Duodenal mucosa (tissue), 2 donors: ENCODE data around the gene CD59.
A peak's percentile ranks its signal among the peaks of the same experiment; 100 is the strongest.

Experiments
- H3K27ac ChIP-seq: one replicate; pipeline ENCODE4 v1.7.0; 2013; ENCODE audit warnings: low read depth, low read length
- H3K27me3 ChIP-seq, 2 donors: one replicate each; pipeline ENCODE4 v1.7.0; 2013; ENCODE audit warnings: low read length in 2 of 2, control low read depth in 1 of 2; ENCODE audit not compliant: insufficient read depth in 2 of 2, control insufficient read depth in 1 of 2
- H3K36me3 ChIP-seq, 2 donors: one replicate each; pipeline ENCODE4 v1.7.0; 2013; ENCODE audit warnings: low read length in 2 of 2, control low read depth in 1 of 2; ENCODE audit not compliant: insufficient read depth in 2 of 2, control insufficient read depth in 1 of 2
- H3K4me1 ChIP-seq, 2 donors: one replicate each; pipeline ENCODE4 v1.7.0; 2013; ENCODE audit warnings: low read length in 2 of 2, control low read depth in 1 of 2; ENCODE audit not compliant: insufficient read depth in 2 of 2, control insufficient read depth in 1 of 2
- H3K4me3 ChIP-seq, 2 donors: one replicate each; pipeline ENCODE4 v1.7.0; 2013; ENCODE audit warnings: low read length in 2 of 2, low read depth in 1 of 2
- H3K9ac ChIP-seq, 2 donors: one replicate each; pipeline ENCODE4 v1.7.0; 2013; ENCODE audit warnings: low read length in 2 of 2, low read depth in 1 of 2
- H3K9me3 ChIP-seq, 2 donors: one replicate each; pipeline ENCODE4 v1.7.0; 2013; ENCODE audit warnings: low read length in 2 of 2, control low read depth in 1 of 2; ENCODE audit not compliant: control insufficient read depth in 1 of 2

The CD59 gene

GRCh38 chr11:33773404-33773986 lies 37.3 kb upstream of the CD59 start:
- no peaks in the 10 kb centered on the region for H3K9me3 ChIP-seq
- peaks cover 8 to 12% of the 10 kb centered on the region in 2 donors for H3K36me3 ChIP-seq
- peak overlapping the region; percentile 79 to 85 for H3K9ac ChIP-seq
- H3K27me3 ChIP-seq, result peaks cover 13 to 18% of the 10 kb centered on the region in 2 donors
- peaks cover 18 to 21% of the 10 kb centered on the region in 2 donors for H3K4me1 ChIP-seq
- H3K27ac ChIP-seq, result peak overlapping the region; percentile 62
- peak overlapping the region; percentile 89 to 93 for H3K4me3 ChIP-seq

GRCh38 chr11:33772870-33773269 lies 36.6 kb upstream of the CD59 start:
- Histone ChIP-seq H3K9ac (no peak overlapping the region), H3K4me1 (peaks cover 18 to 21% of the 10 kb centered on the region in 2 donors), H3K27ac (no peak overlapping the region), H3K36me3 (peaks cover 14 to 18% of the 10 kb centered on the region in 2 donors), H3K9me3 (no peaks in the 10 kb centered on the region), H3K4me3 (peak overlapping the region in 1 of 2 donors; percentile 93), H3K27me3 (peaks cover 7 to 13% of the 10 kb centered on the region in 2 donors)

- Histone ChIP-seq H3K27me3 (peaks cover 4 to 13% of the 10 kb centered on the region in 2 donors), H3K9ac (no peak overlapping the region), H3K4me3 (no peak overlapping the region), H3K9me3 (no peaks in the 10 kb centered on the region), H3K27ac (no peak overlapping the region), H3K36me3 (peaks cover 19 to 23% of the 10 kb centered on the region in 2 donors), H3K4me1 (peaks cover 18 to 21% of the 10 kb centered on the region in 2 donors)
Observed at GRCh38 chr11:33772300-33772699, 36.1 kb upstream of the CD59 start.

- no peak overlapping the region for H3K4me3 ChIP-seq
- H3K9me3 ChIP-seq, result no peaks in the 10 kb centered on the region
- peaks cover 22 to 40% of the 10 kb centered on the region in 2 donors for H3K36me3 ChIP-seq
- H3K27ac ChIP-seq, result no peak overlapping the region
- no peak overlapping the region for H3K9ac ChIP-seq
- H3K27me3 ChIP-seq, result peaks cover 2 to 5% of the 10 kb centered on the region in 2 donors
- peaks cover 15 to 18% of the 10 kb centered on the region in 2 donors for H3K4me1 ChIP-seq
Observed at GRCh38 chr11:33770236-33770635, 34.0 kb upstream of the CD59 start.

- Histone ChIP-seq H3K9me3 (no peaks in the 10 kb centered on the region), H3K9ac (no peak overlapping the region), H3K4me3 (no peak overlapping the region), H3K4me1 (peaks cover 11 to 13% of the 10 kb centered on the region in 2 donors), H3K36me3 (peaks cover 22 to 46% of the 10 kb centered on the region in 2 donors), H3K27ac (no peak overlapping the region), H3K27me3 (no peaks in the 10 kb centered on the region)
Observed at GRCh38 chr11:33769542-33769941, 33.3 kb upstream of the CD59 start.

- Histone ChIP-seq H3K4me1 (peaks cover 0 to 4% of the 10 kb centered on the region in 2 donors), H3K9me3 (no peaks in the 10 kb centered on the region), H3K27ac (no peak overlapping the region), H3K9ac (no peak overlapping the region), H3K4me3 (no peak overlapping the region), H3K27me3 (no peaks in the 10 kb centered on the region), H3K36me3 (peaks cover 26 to 56% of the 10 kb centered on the region in 2 donors)
Observed at GRCh38 chr11:33767624-33768023, 31.4 kb upstream of the CD59 start.

GRCh38 chr11:33766085-33766484 lies 29.9 kb upstream of the CD59 start:
- peaks cover 29 to 59% of the 10 kb centered on the region in 2 donors for H3K36me3 ChIP-seq
- no peaks in the 10 kb centered on the region for H3K27me3 ChIP-seq
- no peak overlapping the region for H3K27ac ChIP-seq
- no peak overlapping the region for H3K9ac ChIP-seq
- H3K4me1 ChIP-seq, result no peaks in the 10 kb centered on the region
- H3K9me3 ChIP-seq, result no peaks in the 10 kb centered on the region
- no peak overlapping the region for H3K4me3 ChIP-seq

GRCh38 chr11:33761471-33761870 lies 25.2 kb upstream of the CD59 start:
- Histone ChIP-seq H3K27ac (no peak overlapping the region), H3K36me3 (peaks cover 20 to 63% of the 10 kb centered on the region in 2 donors), H3K9me3 (no peaks in the 10 kb centered on the region), H3K4me3 (no peak overlapping the region), H3K4me1 (no peaks in the 10 kb centered on the region), H3K27me3 (no peaks in the 10 kb centered on the region), H3K9ac (no peak overlapping the region)

GRCh38 chr11:33753304-33753967 lies 17.2 kb upstream of the CD59 start:
- Histone ChIP-seq H3K36me3 (peaks cover 25 to 52% of the 10 kb centered on the region in 2 donors), H3K27me3 (no peaks in the 10 kb centered on the region), H3K27ac (no peak overlapping the region), H3K9ac (no peak overlapping the region), H3K9me3 (no peaks in the 10 kb centered on the region), H3K4me3 (no peak overlapping the region), H3K4me1 (no peaks in the 10 kb centered on the region)

- Histone ChIP-seq H3K27me3 (no peaks in the 10 kb centered on the region), H3K36me3 (peaks cover 22 to 45% of the 10 kb centered on the region in 2 donors), H3K9me3 (no peaks in the 10 kb centered on the region), H3K4me1 (no peaks in the 10 kb centered on the region), H3K4me3 (no peak overlapping the region), H3K27ac (no peak overlapping the region), H3K9ac (no peak overlapping the region)
Observed at GRCh38 chr11:33751878-33752277, 15.7 kb upstream of the CD59 start.
